Hematopoietic multipotent progenitor cell treated with erythropoietin and hydrocortisone succinate and interleukin-3 and kit ligand, for 17 days (in vitro differentiated cells): ENCODE data around the gene LMBR1.
"Not testable (repeated sequence)": the region's sequence is repeated elsewhere in the genome, so short reads cannot be mapped to it uniquely, and the experiment has no call there.

Experiments used
- DNase-seq: peaks from one replicate; pipeline ENCODE4 v3.0.0-alpha.2; 2015; ENCODE audit warnings: low spot score

LMBR1 gene

GRCh38 chr7:156845379-156846101, 47.4 kb downstream of the LMBR1 start:
- no peak for DNase-seq

GRCh38 chr7:156843582-156843981, 49.4 kb downstream of the LMBR1 start:
- DNase-seq = not testable (repeated sequence)

GRCh38 chr7:156843157-156843556, 49.8 kb downstream of the LMBR1 start:
- DNase-seq = no peak

DNA sequence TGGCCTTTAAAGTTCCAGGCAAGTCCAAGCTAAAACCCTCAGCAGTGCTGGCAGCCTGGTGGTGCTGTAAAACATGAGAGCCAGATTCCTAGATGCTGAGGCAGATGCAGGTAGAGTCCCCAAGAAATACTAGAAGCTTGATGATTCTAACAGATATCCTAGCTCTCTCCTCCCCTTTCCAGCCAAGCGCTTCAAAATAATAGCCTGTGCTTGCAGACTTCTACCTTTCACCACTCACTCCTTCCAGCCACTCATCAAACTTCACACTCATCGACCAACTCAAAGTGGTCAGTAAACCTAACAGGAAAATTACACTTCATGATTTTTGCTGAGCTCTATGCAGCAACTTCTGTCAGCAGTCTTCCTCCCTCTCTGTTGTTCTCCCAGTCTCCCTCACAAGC, 50.2 kb downstream of the LMBR1 start:
- DNase-seq = no peak

- DNase-seq = no peak
Observed at GRCh38 chr7:156842317-156842716, 50.7 kb downstream of the LMBR1 start.

DNA sequence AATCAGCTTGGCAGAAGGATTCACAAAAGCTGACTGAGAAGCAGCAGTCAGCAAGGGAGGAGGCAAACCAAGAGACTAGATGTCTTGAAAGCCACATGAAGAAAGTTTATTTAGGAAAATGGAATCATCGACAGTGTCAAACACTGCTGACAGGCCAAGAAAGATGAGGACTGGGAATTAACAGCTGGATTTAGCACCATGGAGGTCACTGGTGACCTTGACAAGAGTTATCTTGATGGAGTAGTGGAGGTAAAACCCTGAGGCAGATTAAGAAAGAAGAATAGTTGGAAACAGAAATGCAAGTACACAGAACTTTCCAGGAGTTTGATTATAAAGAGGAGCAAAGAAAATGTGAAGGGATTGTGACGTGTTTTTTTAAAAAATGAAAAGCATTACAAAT, 51.5 kb downstream of the LMBR1 start:
- no peak for DNase-seq

- DNase-seq = no peak
Observed at GRCh38 chr7:156840134-156840533, 52.8 kb downstream of the LMBR1 start.

DNA sequence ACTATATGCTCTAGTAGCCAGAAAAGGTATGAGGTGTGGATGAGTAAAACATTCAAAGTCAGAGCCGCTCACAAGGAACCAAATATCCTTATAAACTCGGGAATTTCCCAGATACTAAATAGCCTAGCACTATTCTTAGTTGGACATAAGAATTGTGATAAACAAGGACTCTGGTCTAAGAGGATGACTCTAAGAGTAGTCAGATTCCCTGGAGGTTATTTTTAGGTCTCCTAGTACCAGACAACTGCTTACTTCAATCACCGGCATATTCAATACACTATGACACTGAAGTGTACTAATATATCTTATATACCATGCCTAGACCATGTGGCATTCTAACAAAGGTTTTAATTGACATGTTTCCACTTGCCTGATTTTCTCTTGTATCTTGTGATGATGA, 56.5 kb downstream of the LMBR1 start:
- no peak for DNase-seq

GRCh38 chr7:156834462-156834861, 58.5 kb downstream of the LMBR1 start:
- no peak for DNase-seq

DNA sequence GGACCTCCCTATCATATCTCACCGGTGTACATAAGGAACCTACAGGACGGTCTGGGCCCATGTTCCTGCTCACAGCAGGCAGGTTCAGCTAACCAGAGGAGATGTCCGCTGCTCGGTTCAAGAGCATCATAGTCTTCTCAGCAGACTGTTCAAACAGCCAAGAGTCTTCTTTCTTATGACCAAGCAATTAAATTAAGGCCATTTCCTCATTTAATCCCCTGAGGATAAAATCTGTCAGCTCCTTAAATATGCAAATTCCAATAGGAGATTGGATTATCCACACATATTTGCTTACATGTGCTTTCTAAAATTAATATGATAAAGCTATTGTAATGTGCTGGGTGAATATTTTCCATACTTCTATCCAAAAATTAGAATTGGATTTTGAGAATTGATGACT, 59.7 kb downstream of the LMBR1 start:
- no peak for DNase-seq

GRCh38 chr7:156832195-156832877, 60.6 kb downstream of the LMBR1 start:
- DNase-seq = no peak

DNA sequence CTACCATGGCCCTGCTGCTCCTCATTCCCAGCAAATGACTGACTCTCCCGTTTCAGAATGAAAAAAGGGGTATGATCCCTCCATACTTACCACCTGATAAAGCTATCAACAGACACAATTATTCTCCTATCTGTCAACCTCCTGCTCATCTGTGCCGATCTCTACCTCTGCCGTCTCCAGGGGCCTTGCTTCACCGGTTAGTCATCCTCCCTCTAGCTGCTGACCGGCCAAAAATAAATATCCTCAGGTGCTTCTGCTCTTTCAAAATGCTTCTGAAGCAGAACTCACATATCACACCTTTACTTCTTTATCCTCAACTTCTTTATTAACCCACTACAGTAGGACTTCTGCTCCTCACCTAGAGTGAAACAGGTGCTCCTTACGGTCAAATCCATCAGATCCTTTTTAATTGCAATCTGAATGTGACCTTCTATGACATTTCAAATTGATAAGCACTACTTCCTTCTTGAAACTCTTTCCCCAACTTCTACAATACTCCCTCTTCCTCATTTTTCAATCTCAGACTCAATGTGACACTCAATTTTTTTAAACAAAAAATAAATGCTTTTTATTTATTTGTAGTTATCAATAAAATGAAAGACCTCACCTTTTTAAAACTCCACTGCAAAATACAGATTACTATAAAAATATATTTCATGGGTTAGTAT, 63.2 kb downstream of the LMBR1 start:
- DNase-seq = no peak

DNA sequence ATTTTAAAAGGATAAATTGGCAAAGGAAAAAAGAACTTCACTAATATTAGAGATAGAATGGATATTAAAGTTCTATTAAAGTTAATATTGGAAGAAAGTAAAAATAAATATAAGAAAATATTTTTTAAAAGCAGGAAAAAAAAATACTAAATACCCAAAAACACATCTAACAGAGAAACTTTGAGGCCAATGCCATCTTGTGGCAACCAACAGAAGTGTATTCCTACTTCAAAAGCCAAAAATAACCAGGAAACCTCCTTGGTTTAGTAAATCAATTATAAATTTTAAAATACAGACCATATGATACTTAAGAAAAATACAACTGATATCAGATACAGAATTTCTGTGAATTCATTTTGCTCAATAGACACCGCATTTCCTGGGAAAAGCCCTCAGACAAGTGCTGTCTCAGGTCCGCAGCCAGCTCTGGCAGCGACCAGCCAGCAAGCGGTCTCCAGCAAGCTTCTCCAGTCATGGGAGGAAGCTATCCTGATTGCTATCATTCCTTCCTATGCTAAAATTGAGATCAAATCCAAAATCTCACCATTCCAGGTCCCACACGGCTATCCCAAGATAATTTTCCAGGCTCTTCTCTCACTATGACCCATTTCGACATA, 65.3 kb downstream of the LMBR1 start:
- DNase-seq = no peak

- DNase-seq = no peak
Observed at GRCh38 chr7:156823435-156823834, 69.5 kb downstream of the LMBR1 start.

GRCh38 chr7:156820445-156821063, 72.4 kb downstream of the LMBR1 start:
- DNase-seq = no peak

GRCh38 chr7:156819733-156820295, 73.2 kb downstream of the LMBR1 start:
- no peak for DNase-seq

DNA sequence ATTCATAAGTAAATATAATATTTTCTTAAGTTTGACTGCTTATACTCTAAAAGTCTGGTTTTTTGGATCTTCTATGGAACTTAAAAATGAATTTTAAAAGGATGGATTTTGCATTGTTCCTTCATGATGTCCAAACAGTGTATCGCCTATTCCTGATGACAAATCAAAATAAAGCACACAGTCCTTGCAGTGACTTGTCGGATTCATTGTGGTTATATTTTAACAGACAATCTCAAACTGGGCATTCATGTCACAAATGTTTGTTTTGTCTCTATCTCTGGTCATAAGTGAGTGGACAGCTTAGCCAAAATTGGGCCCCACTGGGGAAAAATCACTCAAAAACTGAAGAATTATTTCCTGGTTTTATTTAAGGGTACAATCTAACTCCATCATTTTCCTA, 74.8 kb downstream of the LMBR1 start:
- DNase-seq = no peak

DNA sequence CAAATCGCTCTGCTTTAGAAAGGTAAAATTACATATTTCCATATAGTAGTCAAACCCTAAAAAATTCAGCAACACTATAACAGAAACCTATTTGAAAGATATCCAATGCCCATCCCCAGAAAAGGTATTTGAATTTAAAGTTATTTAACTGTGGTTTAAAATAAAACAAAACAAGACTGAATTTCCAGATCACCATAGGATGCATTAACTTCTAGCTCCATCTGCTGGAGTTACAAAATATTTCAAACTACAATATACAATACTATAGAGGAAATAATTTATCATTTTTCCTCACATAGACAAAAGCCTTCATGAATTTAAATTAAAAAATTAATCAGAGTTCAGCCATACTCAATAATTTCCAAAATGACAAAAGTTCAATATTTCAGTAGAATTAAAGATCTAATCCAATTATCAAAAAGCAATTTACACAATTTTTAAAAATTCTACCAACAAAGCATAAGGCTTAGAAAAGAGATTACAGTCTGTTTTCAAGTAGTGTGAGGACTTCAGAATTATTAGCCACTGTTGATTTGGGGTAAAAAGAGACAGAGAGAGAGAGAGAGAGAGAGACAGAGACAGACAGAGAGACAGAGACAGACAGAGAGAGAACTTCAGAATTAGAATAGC, 75.9 kb downstream of the LMBR1 start:
- no peak for DNase-seq

DNA sequence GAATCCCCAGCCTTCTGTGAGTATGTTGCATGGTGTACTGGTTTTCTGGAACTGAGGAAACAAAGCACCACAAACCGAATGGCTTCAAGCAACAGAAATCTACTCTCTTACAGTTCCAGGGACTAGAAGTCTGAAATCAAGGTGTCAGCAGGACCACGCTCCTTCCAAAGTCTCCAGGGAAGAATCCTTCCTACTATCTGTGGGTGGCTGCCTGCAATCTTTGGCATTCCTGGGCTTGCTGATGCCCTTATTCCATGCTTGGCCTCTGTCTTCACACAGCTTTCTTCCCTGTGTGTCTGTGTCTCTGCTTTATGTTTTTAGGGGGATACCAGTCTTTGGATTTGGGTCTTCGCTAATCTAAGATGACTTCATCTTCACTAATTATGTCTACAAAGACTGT, 81.3 kb downstream of the LMBR1 start:
- DNase-seq = no peak

- DNase-seq = not testable (repeated sequence)
Observed at GRCh38 chr7:156803656-156804055, 89.3 kb downstream of the LMBR1 start.

DNA sequence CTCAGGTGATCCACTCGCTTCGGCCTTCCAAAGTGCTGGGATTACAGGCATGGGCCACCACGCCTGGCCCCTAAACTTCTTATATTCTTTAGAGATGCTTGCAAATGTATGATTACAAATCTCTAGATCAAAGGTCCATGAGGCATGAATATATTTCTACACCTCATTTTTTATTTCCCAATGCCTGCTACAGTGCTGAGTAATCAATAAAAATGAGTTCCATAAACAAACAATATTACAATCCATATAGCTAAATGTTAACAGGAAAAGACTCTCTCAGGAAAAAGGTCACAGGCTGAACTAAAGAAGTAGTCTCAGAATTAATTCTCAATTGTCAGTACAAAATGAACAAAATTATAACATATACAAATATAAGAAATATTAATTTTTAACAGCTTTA, 90.8 kb downstream of the LMBR1 start:
- no peak for DNase-seq

- DNase-seq = no peak
Observed at GRCh38 chr7:156795415-156795814, 97.6 kb downstream of the LMBR1 start.
